CD4-positive, alpha-beta T cell treated with Interleukin-17A for 1 hour (primary cell): Measurements from ENCODE around the gene INS.
"Not testable (repeated sequence)": the region's sequence is repeated elsewhere in the genome, so short reads cannot be mapped to it uniquely, and the experiment has no call there.

Source experiments
- DNase-seq: peaks from one replicate; pipeline ENCODE4 v3.0.0-alpha.2; 2020

Gene INS

GRCh38 chr11:2180789-2181370 lies 19.9 kb upstream of the INS start:
- DNase-seq = no peak

GRCh38 chr11:2180347-2180746 lies 19.3 kb upstream of the INS start:
- no peak for DNase-seq

GRCh38 chr11:2179516-2179915 lies 18.5 kb upstream of the INS start:
- DNase-seq = no peak

GRCh38 chr11:2178906-2179494 lies 18.0 kb upstream of the INS start:
- DNase-seq = no peak

GRCh38 chr11:2178055-2178773 lies 17.2 kb upstream of the INS start:
- DNase-seq = not testable (repeated sequence)

GRCh38 chr11:2177076-2177475 lies 16.1 kb upstream of the INS start:
- no peak for DNase-seq

- no peak for DNase-seq
Measured at GRCh38 chr11:2176389-2176900, 15.4 kb upstream of the INS start.

GRCh38 chr11:2175659-2176058 lies 14.7 kb upstream of the INS start:
- DNase-seq = no peak

- DNase-seq = no peak
Measured at GRCh38 chr11:2174361-2174760, 13.4 kb upstream of the INS start.

- DNase-seq = no peak
Measured at GRCh38 chr11:2173761-2174160, 12.8 kb upstream of the INS start.

GRCh38 chr11:2173150-2173693 lies 12.2 kb upstream of the INS start:
- no peak for DNase-seq

- DNase-seq = no peak
Measured at GRCh38 chr11:2172676-2173075, 11.7 kb upstream of the INS start.

- no peak for DNase-seq
Measured at GRCh38 chr11:2171591-2172003, 10.6 kb upstream of the INS start, which contains the start of gene TH. TH (minus strand) TSS chr11:2171815; CDS start chr11:2171786, 29 bp downstream.

GRCh38 chr11:2169626-2170570 lies 8.9 kb upstream of the INS start:
- DNase-seq = no peak

- no peak for DNase-seq
Measured at GRCh38 chr11:2169005-2169378, 8.0 kb upstream of the INS start.

- no peak for DNase-seq
Measured at GRCh38 chr11:2168286-2169004, 7.4 kb upstream of the INS start.

- no peak for DNase-seq
Measured at GRCh38 chr11:2167141-2168045, 6.4 kb upstream of the INS start.

- peak; percentile 17 for DNase-seq
Measured at GRCh38 chr11:2166091-2166851, 5.3 kb upstream of the INS start.

- DNase-seq = no peak
Measured at GRCh38 chr11:2165571-2165970, 4.6 kb upstream of the INS start.
